ENCODE data around the gene OAT. TPM values are rescaled to one million over a fixed set of nuclear protein-coding genes. Genes with fewer than 3 reads are reported as not detected.
"Not testable (repeated sequence)": the region's sequence is repeated elsewhere in the genome, so short reads cannot be mapped to it uniquely, and the experiment has no call there.

OAT gene
- total and polyA plus RNA-seq, 12 donors = 15.1 to 46.9 (median 31.5) TPM

GRCh38 chr10:124370426-124370825 is 48.3 kb downstream of the OAT start:
- ATAC-seq (no peak), DNase-seq (no peak)
- H3K4me3 ChIP-seq = no peak overlapping the region
- WGBS, 2 donors = 75 to 86% methylated on average over 7 of the region's 7 CpGs
- H3K36me3 ChIP-seq = no peaks in the 10 kb centered on the region
- intact Hi-C loops (cut with DNase I) = no loop called here
- peaks cover 0 to 19% (median 3%) of the 10 kb centered on the region in 7 donors for H3K27me3 ChIP-seq
- no peak overlapping the region for H3K27ac ChIP-seq
- no peaks in the 10 kb centered on the region for H3K9me3 ChIP-seq
- H3K4me1 ChIP-seq = no peaks in the 10 kb centered on the region
- TF ChIP-seq, protein P1, sequence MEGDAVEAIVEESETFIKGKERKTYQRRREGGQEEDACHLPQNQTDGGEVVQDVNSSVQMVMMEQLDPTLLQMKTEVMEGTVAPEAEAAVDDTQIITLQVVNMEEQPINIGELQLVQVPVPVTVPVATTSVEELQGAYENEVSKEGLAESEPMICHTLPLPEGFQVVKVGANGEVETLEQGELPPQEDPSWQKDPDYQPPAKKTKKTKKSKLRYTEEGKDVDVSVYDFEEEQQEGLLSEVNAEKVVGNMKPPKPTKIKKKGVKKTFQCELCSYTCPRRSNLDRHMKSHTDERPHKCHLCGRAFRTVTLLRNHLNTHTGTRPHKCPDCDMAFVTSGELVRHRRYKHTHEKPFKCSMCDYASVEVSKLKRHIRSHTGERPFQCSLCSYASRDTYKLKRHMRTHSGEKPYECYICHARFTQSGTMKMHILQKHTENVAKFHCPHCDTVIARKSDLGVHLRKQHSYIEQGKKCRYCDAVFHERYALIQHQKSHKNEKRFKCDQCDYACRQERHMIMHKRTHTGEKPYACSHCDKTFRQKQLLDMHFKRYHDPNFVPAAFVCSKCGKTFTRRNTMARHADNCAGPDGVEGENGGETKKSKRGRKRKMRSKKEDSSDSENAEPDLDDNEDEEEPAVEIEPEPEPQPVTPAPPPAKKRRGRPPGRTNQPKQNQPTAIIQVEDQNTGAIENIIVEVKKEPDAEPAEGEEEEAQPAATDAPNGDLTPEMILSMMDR (IDR thresholded peaks at IDR 0.05) = no peak

DNA sequence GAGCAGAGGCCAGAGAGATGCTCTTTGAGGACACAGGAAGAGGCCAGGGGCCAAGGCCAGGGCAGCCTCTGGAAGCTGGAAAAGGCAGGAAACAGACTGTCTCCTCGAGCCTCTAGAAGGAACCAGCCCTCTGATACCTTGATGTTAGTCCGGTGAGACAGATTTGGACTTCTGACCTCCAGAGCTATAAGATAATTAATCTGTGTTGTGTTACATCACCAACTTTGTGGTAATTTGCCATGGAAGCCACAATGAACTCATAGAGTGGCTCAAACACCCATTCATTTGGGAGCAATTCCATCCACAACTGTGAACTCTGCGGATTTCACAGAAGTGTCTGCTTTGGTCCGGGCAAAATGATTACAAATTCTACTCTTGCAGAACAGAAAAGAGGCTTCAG is 48.7 kb downstream of the OAT start:
- Histone ChIP-seq H3K36me3 (no peaks in the 10 kb centered on the region), H3K4me1 (no peaks in the 10 kb centered on the region), H3K27ac (no peak overlapping the region), H3K27me3 (peaks cover 0 to 19% (median 3%) of the 10 kb centered on the region in 7 donors), H3K9me3 (no peaks in the 10 kb centered on the region), H3K4me3 (no peak overlapping the region)
- ATAC-seq (no peak), DNase-seq (no peak)
- TF ChIP-seq, protein P1 (IDR thresholded peaks at IDR 0.05) = no peak
- intact Hi-C loops (cut with DNase I) = no loop called here
- WGBS, 2 donors = 66 to 67% methylated on average over 4 of the region's 4 CpGs

- intact Hi-C loops (cut with DNase I); H3K4me3 ChIP-seq; H3K27ac ChIP-seq; H3K9me3 ChIP-seq; DNase-seq; H3K4me1 ChIP-seq; ATAC-seq; H3K36me3 ChIP-seq: not testable (repeated sequence)
- 60 to 80% methylated on average over 4 of the region's 4 CpGs for WGBS, 2 donors
- H3K27me3 ChIP-seq = peaks cover 0 to 19% (median 3%) of the 10 kb centered on the region in 7 donors
Observed at GRCh38 chr10:124369533-124369932, 49.2 kb downstream of the OAT start.

- 86 to 93% methylated on average over 4 of the region's 4 CpGs for WGBS, 2 donors
- TF ChIP-seq, protein P1 (IDR thresholded peaks at IDR 0.05) = no peak
- intact Hi-C loops (cut with DNase I) = no loop called here
- Histone ChIP-seq H3K4me3 (no peak overlapping the region), H3K27ac (no peak overlapping the region), H3K9me3 (no peaks in the 10 kb centered on the region), H3K4me1 (no peaks in the 10 kb centered on the region), H3K27me3 (peaks cover 0 to 19% (median 3%) of the 10 kb centered on the region in 7 donors), H3K36me3 (no peaks in the 10 kb centered on the region)
- DNase-seq = no peak
- ATAC-seq = no peak
Observed at GRCh38 chr10:124369066-124369465, 49.7 kb downstream of the OAT start.

GRCh38 chr10:124367936-124368335 is 50.8 kb downstream of the OAT start:
- no peak overlapping the region for H3K27ac ChIP-seq
- no peak overlapping the region for H3K4me3 ChIP-seq
- 66 to 67% methylated on average over 18 of the region's 18 CpGs for WGBS, 2 donors
- TF ChIP-seq, protein P1 (IDR thresholded peaks at IDR 0.05) = no peak
- DNase-seq (no peak), ATAC-seq (peak in 1 of 8 donors; percentile 47)
- peaks cover 0 to 19% (median 3%) of the 10 kb centered on the region in 7 donors for H3K27me3 ChIP-seq
- intact Hi-C loops (cut with DNase I) = no loop called here
- no peaks in the 10 kb centered on the region for H3K36me3 ChIP-seq
- H3K4me1 ChIP-seq = no peaks in the 10 kb centered on the region
- H3K9me3 ChIP-seq = no peaks in the 10 kb centered on the region

Data from heart right ventricle (tissue), 16 donors.